ENCODE results near the gene C6orf47. TPM values are rescaled to one million over a fixed set of nuclear protein-coding genes. Genes with fewer than 3 reads are reported as not detected.

Gene C6orf47
- polyA plus RNA-seq, 2 of the 4 experiments (the other 2 are of a cell fraction): 6.0 to 13.6 TPM

GRCh38 chr6:31665501-31666336 lies 5.1 kb upstream of the C6orf47 start, which contains the start of gene CSNK2B (continued):
- TF ChIP-seq BHLHE40 (IDR thresholded peaks at IDR 0.05; ENCODE audit: low read depth, low read length) (no peak), ZNF302 (CRISPR knock-in tag; IDR thresholded peaks at IDR 0.05) (no peak), EP300 (IDR thresholded peaks at IDR 0.05) (no peak), ZFP36 (IDR thresholded peaks at IDR 0.05; ENCODE audit: borderline replicate concordance, partially characterized antibody) (no peak), PHF8 (IDR thresholded peaks at IDR 0.05; ENCODE audit: borderline replicate concordance, low read depth) (peak; percentile 53), RARB (CRISPR knock-in tag; IDR thresholded peaks at IDR 0.05) (no peak), SMC3 (IDR thresholded peaks at IDR 0.05) (no peak)
- TF ChIP-seq, protein P1, sequence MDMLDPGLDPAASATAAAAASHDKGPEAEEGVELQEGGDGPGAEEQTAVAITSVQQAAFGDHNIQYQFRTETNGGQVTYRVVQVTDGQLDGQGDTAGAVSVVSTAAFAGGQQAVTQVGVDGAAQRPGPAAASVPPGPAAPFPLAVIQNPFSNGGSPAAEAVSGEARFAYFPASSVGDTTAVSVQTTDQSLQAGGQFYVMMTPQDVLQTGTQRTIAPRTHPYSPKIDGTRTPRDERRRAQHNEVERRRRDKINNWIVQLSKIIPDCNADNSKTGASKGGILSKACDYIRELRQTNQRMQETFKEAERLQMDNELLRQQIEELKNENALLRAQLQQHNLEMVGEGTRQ (IDR thresholded peaks at IDR 0.05): peak; percentile 46; the same call in 1 of the 2 replicates

GRCh38 chr6:31664790-31665500 lies 4.4 kb upstream of the C6orf47 start, which contains the start of gene GPANK1:
Gene GPANK1 (minus strand): TSS chr6:31664997. CDS start chr6:31664478, 519 bp downstream.
- peak; percentile 69 to 94 for DNase-seq (ENCODE audit: low read depth in 1 of 2, low spot score in 1 of 2)
- 2% methylated on average over 27 of the region's 39 CpGs for WGBS (ENCODE audit: missing lambda C conversion rate)

More at GRCh38 chr6:31664790-31665500, 4.4 kb upstream of the C6orf47 start, which contains the start of gene GPANK1:
- H3K4me1 ChIP-seq: peaks cover 24% of the 10 kb centered on the region
- H3K27ac ChIP-seq: peak within 1 kb of the TSS; percentile 90 to 97
- ChIA-PET POLR2A (interaction anchor here (0.5 to 2.5 kb wide), 7 partner anchors 11 to 230 kb away, joined by 3 to 14 read pairs (median 6); partner anchors contain the start of genes BAG6, HSPA1A, HSPA1B and HSPA1L), CTCF (interaction anchor here (1.6 kb wide), 1 partner anchor 166 kb away, joined by 4 read pairs; no protein-coding TSS in a partner anchor)
- FAIRE-seq (no peak), ATAC-seq (peak; percentile 65 to 70)
- peak within 1 kb of the TSS; percentile 83 for H3K4me3 ChIP-seq
- no peak for TF ChIP-seq HOXB5 (CRISPR knock-in tag; IDR thresholded peaks at IDR 0.05)
- TF ChIP-seq PHF8 (IDR thresholded peaks at IDR 0.05; ENCODE audit: borderline replicate concordance, low read depth): 0 out of 2 replicates have a peak, but pooled peaks have one; percentile 8
- no peak for TF ChIP-seq ZNF302 (CRISPR knock-in tag; IDR thresholded peaks at IDR 0.05)
- peak; percentile 80 for TF ChIP-seq E2F6 (IDR thresholded peaks at IDR 0.05; ENCODE audit: borderline replicate concordance, low read depth)
- 0 out of 2 replicates have a peak, but pooled peaks have one; percentile 17 for TF ChIP-seq TFCP2L1 (CRISPR knock-in tag; IDR thresholded peaks at IDR 0.05)
- 0 out of 4 replicates have a peak, but pooled peaks of 1 of the 2 experiments have one; percentile 4 for TF ChIP-seq CEBPB (IDR thresholded peaks at IDR 0.05)
- TF ChIP-seq CTCF (IDR thresholded peaks at IDR 0.05): no peak
- peak; percentile 79 for TF ChIP-seq MAX (IDR thresholded peaks at IDR 0.05)
- 0 out of 2 replicates have a peak, but pooled peaks have one; percentile 25 for TF ChIP-seq FOSB (CRISPR knock-in tag; IDR thresholded peaks at IDR 0.05)
- TF ChIP-seq JUN (IDR thresholded peaks at IDR 0.05): 0 out of 5 replicates have a peak, but pooled peaks of 1 of the 2 experiments have one; percentile 8
- H3K4me2 ChIP-seq: peak within 1 kb of the TSS; percentile 94
- no peaks in the 10 kb centered on the region for H3K9me3 ChIP-seq

All from A549 (cell line).